Measurements from ENCODE around the gene CNKSR2.

- TF ChIP-seq POLR2A (IDR thresholded peaks at IDR 0.05; ENCODE audit: low read depth, low read length) (no peak), POLR2AphosphoS5 (IDR thresholded peaks at IDR 0.05; ENCODE audit: low read depth, low read length) (no peak)
Observed at GRCh38 chrX:21574793-21575192, 200.6 kb downstream of the CNKSR2 start.
